ENCODE measurements around the gene GLS2. TPM values are rescaled to one million over a fixed set of nuclear protein-coding genes. Genes with fewer than 3 reads are reported as not detected.

GLS2 gene
- total and polyA plus RNA-seq, 2 donors (not counting 1 experiment from before 2014, with no cell fraction given), result 5.3 to 7.2 TPM

DNA sequence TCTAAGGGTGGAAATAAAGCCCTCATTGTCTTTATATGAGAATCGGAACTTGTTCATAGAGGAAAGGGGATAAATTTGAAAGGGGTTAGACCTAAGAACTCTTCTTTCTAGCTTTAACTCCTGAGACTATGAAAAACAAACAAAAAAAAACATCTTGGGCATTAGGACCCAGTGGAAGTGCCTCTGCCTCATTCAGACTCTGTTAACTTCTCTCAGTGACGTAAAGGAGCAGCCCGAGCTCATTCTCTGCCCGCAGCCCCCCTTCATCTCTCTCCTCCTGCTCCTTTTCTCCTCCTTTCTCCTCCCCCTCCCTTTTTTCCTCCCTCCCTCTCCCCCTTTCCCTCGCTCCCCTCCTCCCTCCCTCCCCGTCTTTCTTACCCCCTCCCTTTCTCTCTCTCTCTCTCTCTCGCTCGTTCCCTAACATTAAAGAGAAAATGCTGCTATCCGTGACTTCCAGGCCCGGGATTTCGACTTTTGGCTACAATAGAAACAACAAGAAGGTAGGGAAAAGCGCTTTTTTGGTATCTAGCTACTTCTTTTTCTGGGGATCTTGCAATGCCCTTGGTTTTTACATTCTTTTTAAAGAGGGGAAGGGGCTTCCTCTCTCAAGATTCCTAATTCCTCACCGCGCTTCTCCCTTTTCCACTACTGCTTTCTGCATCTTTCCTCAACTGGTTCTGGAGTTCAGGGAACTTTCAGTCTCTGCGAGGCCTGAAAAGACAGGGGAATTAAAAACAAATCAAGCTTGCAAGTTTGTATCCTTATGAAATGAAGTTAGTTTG, 33.8 kb upstream of the GLS2 start, which contains the start of gene RBMS2:
TSS of gene RBMS2 (plus strand) at position 231 of the 782 bp plus-strand sequence. CDS start at position 435, 204 bp downstream.
- Mint-ChIP-seq H3K9me3 (ENCODE audit: insufficient read depth) (no peaks in the 10 kb centered on the region), H3K27ac (peak within 1 kb of the TSS; percentile 47), H3K4me3 (peak within 1 kb of the TSS; percentile 85), H3K4me1 (peaks cover 22% of the 10 kb centered on the region), H3K27me3 (peaks cover 4% of the 10 kb centered on the region)
- CTCF ChIA-PET, result interaction anchor here (0.7 to 3.1 kb wide), 8 partner anchors 8 to 486 kb away, joined by 3 to 15 read pairs (median 4); no protein-coding TSS in a partner anchor
- no peaks in the 10 kb centered on the region for H3K27me3 ChIP-seq (replicated peaks in 1 of 4; ENCODE audit: control extremely low read depth in 1 of 4, control insufficient read depth in 3 of 4, insufficient read depth in 4 of 4, low read length in 3 of 4)
- H3K9ac ChIP-seq (ENCODE audit: low read length), result peak within 1 kb of the TSS; percentile 63
- H3K27ac ChIP-seq (ENCODE audit: low read length in 2 of 2), result peak within 1 kb of the TSS in 1 of 2 donors; percentile 54
- WGBS (ENCODE audit: insufficient coverage), result 0% methylated on average over 4 of the region's 15 CpGs
- no peaks in the 10 kb centered on the region for H3K36me3 ChIP-seq (replicated peaks in 1 of 2; ENCODE audit: control extremely low read depth in 1 of 2, control insufficient read depth in 1 of 2, extremely low read depth in 1 of 2, insufficient read depth in 2 of 2, low read length in 1 of 2)
- peaks cover 12 to 20% of the 10 kb centered on the region in 2 donors for H3K4me1 ChIP-seq (ENCODE audit: control insufficient read depth in 2 of 2, insufficient read depth in 2 of 2, low read length in 2 of 2)
- intact Hi-C loops (cut with micrococcal nuclease), result loop anchor here (5.0 kb wide), 1 partner anchor 111 kb away; the partner anchor contains the start of gene BAZ2A
- H2AFZ ChIP-seq (ENCODE audit: insufficient read depth, low read depth, low read length, poor library complexity, severe bottlenecking), result peak within 1 kb of the TSS; percentile 83
- H3K9me3 ChIP-seq (ENCODE audit: control extremely low read depth in 1 of 3, control insufficient read depth in 2 of 3, insufficient read depth in 1 of 3, low read length in 2 of 3), result no peaks in the 10 kb centered on the region
- TF ChIP-seq EZH2 (IDR thresholded peaks at IDR 0.05; ENCODE audit: borderline replicate concordance, insufficient read depth, low read depth, low read length, poor library complexity, severe bottlenecking) (no peak), CTCF (IDR thresholded peaks at IDR 0.05) (no peak)
- ATAC-seq (ENCODE audit: low read depth) (peak; percentile 76), DNase-seq (peak; percentile 66)
- H4K20me1 ChIP-seq (ENCODE audit: control insufficient read depth, insufficient read depth, low read length, poor library complexity, severe bottlenecking), result no peaks in the 10 kb centered on the region
- peak within 1 kb of the TSS; percentile 41 to 48 (median 41) for H3K4me3 ChIP-seq (ENCODE audit: control extremely low read depth in 1 of 5, extremely low read depth in 1 of 5, insufficient read depth in 1 of 5, low read depth in 2 of 5, low read length in 4 of 5)
- H3K79me2 ChIP-seq (ENCODE audit: control insufficient read depth, insufficient read depth, low read length), result no peaks in the 10 kb centered on the region
- POLR2A ChIA-PET, result interaction anchor here (0.6 to 1.2 kb wide), 5 partner anchors 25 to 556 kb away, joined by 3 to 6 read pairs (median 4); partner anchors contain the start of gene IL23A
- peak within 1 kb of the TSS; percentile 66 for H3K4me2 ChIP-seq (replicated peaks; ENCODE audit: low read depth, low read length, poor library complexity, severe bottlenecking)
